Activated CD8-positive, alpha-beta memory T cell treated with anti-CD3 and anti-CD28 coated beads, Interleukin-2, amount 50 U/mL, for 24 hours (primary cell): Measurements from ENCODE around the gene C1GALT1.

ENCODE experiments used
- DNase-seq: peaks from one replicate; pipeline ENCODE4 v3.0.0-alpha.2; 2020; ENCODE audit errors: extremely low read depth

The C1GALT1 gene

GRCh38 chr7:7201578-7202374 lies 19.4 kb downstream of the C1GALT1 start:
- DNase-seq: no peak

- DNase-seq: no peak
These were observed 20.0 kb downstream of the C1GALT1 start for GRCh38 chr7:7202375-7202720.

DNA sequence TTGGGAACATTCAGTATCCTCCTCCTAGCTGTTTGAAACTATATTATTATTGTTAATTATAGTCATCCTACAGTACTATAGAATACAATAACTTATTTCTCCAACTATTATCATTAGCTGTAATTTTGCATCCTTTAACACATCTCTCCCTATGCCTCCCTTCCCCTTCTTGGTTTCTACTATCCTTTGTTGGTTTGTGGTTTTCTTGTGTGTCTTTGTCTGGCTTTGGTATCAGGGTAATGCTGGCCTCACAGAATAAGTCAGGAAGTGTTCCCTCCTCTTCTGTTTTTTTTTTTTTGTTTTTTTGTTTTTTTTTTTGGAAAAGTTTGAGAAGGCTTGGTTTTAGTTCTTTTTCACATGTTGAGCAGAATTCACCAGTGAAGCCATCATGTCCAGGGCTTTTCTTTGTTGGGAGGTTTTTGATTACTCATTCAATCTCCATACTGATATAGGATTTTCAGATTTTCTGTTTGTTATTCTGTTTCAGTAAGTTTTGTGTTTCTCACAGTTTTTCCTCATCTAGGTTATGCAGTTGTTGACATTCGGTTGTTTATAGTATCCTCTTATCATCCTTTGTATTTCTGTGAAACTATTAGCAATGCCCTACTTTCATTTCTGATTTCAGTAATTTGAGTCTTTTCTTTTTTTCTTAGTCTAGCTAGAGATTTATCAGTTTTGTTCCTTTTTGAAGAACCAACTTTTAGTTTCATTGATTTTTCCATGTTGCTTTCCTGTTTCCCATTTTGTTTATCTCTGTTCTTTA lies 21.6 kb downstream of the C1GALT1 start:
- DNase-seq: no peak

DNA sequence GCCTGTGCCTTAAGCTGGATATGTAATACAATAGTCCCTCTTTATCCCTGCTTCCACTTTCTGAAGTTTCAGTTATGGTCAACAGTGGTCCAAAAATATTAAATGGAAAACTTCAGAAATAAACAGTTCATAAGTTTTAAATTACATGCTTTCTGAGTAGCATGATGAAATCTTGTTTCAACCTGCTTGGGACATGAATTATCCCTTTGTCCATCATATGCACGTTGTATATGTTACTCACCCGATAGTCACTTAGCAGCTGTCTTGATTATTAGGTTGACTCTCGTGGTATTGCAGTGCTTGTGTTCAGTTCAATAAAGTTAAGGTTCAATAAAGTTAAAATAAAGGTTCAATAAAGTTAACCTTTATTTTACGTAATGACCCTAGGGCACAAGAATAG lies 25.5 kb downstream of the C1GALT1 start:
- DNase-seq: no peak

GRCh38 chr7:7208520-7208919 lies 26.2 kb downstream of the C1GALT1 start:
- DNase-seq: no peak

DNA sequence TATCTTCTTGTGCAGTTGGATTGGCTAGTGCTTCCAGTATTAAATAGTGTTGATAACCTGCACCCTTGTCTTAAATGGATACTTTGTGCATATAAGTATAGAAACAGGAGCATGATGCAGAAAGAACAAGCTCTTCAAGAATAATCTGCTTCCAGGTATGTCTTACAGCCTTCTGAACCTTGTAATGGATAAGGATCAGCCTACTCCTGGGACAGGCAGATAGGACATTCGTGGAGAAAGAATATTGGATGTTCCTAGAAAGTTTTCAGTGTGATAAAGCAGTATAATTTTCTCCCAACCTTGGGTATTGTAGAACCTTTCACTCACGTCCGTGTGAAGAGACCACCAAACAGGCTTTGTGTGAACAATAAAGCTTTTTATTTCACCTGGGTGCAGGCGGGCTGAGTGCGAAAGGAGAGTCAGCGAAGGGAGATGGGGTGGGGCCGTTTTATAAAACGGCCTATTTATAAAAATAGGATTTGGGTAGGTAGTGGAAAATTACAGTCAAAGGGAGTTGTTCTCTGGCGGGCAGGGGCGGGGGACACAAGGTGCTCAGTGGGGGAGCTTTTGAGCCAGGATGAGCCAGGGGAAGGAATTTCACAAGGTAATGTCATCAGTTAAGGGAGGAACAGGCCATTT lies 27.2 kb downstream of the C1GALT1 start:
- no peak for DNase-seq

DNA sequence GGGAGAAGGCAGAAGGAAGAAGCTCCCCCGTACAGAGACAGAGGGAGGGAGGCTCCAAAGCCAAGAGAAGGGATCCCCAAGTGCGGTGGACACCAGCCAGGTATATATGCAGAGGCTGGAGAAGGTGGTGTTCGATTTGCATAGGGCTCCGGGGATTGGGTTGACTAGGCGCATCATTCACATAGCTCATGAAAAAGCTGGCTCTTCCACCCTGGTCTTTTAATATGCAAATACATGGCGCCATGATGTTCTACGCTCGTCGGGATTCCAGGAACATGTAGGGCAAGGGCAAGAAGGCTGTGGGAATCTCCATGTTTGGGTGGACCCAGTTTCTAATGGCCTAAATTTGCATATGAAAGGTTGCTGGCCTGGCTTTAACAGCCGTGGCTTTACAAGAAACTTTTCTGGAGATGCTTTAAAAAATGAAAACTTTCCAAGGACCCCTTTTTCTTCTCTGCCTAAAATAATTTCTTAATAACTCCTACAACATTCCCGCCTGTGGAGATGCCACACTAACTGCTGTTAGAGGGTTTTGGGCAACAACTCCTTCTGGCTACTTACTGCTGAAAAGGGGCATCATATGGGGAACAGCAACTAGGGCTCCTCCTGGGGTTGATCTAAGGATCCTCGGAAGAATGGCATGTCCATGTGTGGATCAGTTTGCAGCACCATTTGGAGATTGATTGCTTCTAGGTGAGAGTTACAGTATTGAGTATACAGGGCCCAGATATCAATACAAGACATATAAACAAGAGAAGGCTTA lies 28.3 kb downstream of the C1GALT1 start:
- no peak for DNase-seq

- no peak for DNase-seq
These were observed 30.3 kb downstream of the C1GALT1 start for GRCh38 chr7:7212612-7213011.

- DNase-seq: no peak
These were observed 32.3 kb downstream of the C1GALT1 start for GRCh38 chr7:7214398-7215347.

- DNase-seq: no peak
These were observed 33.9 kb downstream of the C1GALT1 start for GRCh38 chr7:7216279-7216678.

DNA sequence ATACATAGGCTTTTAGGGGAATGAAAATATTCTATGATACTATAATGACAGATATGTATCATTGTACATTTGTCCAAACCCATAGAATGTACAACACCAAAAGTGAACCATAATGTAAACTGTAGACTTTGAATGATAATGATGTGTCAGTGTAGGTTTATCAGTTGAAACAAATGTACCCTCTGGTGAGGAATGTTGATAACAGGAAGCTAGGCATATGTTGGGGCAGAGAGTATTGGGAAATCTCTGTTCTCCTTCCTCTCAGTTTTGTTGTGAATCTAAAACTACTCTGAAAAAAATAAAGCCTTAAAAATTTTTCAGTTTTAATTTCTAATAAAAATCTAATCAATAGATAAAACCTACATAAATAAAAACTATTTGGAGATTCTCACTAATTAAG lies 36.9 kb downstream of the C1GALT1 start:
- DNase-seq: no peak

DNA sequence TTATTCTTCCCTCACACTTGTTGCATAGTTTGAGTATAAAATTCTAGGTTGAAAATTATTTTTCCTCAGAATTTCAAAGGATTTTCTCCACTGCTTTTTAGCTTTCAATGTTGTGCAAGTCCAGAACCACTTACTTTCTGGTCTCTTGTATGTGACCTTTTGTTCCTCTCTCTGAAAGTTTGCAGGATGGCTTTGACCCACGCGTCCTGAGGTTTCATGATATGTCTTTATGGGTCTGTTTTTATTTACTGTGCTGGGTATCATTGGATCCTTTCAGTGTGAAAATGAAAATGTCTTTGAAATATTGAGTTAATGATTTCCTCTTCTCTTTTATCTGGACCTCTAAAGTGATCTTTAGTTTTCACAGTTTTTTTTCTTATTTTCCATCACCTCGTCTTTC lies 38.5 kb downstream of the C1GALT1 start:
- no peak for DNase-seq

- no peak for DNase-seq
These were observed 39.3 kb downstream of the C1GALT1 start for GRCh38 chr7:7221599-7222038.

DNA sequence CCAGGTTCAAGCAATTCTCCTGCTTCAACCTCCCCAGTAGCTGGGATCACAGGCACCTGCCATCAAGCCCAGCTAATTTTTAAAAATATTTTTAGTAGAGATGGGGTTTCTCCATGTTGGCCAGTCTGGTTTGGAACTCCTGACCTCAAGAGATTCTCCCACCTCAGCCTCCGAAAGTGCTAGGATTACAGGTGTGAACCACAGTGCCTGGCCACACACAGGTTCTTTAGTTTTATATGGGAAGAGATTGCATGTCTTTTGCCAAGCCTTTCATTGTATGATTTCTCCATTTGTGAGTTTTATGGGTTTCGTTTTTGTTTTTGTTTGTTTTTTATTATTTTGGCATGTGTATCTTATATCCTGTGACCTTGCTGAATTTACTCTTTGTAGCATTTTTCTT lies 40.9 kb downstream of the C1GALT1 start:
- DNase-seq: no peak

DNA sequence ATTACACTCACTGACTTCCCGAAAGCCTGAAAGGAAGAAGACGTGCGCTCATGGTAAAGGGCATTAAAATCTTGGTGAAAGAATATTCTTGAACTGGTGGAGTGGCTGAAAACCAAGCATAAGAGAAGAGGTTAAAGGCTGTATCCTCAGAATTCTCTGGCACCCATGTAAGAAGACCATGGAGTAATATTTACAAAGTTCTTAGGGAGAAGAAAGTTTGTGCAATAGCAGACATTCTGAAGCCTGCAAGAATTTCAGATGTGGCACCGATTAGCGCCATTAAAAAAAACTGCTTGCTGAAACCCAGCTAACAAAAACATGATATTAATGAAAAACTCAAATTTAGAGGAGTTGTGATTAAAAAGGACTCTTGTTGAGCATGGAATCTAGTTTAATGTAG lies 44.1 kb downstream of the C1GALT1 start:
- DNase-seq: no peak

- DNase-seq: no peak
These were observed 46.1 kb downstream of the C1GALT1 start for GRCh38 chr7:7228472-7228871.

DNA sequence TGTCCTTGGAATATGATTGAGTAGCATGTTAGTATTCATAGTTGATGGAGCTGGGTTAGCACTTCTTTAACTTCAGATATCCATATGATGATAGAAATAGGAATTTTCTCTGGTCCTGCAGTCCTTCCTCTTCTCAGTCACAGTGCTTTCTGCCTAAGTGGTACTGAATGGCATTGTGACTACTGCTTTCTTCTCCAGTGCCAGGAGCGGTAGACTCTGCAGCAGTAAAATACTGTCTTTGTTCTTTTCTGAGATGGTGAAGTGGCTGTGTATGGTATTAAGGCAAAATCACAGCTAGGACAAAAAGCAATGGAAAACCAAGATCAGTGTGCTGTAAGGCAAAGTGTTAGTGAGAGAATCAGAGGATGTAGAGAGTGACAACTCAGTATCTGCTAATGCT lies 46.6 kb downstream of the C1GALT1 start:
- no peak for DNase-seq

DNA sequence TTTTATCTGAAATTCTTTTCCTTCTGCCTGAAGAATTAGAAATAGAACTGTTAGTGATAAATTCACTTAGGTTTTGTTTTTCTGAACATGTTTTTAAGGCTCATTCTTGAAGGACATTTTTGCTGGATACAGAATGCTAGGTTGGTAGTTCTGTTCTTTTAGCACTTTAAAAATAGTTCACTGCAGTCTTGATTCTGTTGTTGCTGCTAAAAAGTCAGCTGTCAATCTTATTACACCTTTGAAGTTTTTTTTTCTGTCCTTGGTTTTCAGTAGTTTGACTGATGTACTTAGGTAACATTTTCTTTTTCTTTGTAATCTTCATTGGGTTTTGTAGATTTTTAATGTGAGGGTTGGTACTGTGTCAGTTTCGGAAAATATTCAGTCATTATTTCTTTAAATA lies 48.7 kb downstream of the C1GALT1 start:
- no peak for DNase-seq

- DNase-seq: no peak
These were observed 49.5 kb downstream of the C1GALT1 start for GRCh38 chr7:7231865-7232264.

DNA sequence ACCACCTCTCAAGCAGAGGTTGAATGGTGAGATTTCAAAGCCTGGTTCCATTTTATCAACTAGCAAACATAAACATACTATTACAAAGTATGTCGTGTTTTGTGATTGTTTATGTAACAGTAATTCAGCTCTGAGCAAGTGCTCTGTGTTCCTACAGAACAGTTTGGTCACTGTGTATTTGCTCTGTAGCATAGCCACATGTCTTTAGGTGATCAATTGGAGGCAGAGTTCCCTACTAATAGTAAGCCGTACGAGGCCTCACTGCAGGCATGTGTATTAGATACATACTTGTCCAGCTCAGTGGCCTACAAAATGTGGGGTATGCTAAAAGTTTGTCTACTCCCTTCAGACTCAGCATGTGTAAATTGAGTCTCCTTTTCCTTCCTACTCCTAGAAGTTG lies 53.0 kb downstream of the C1GALT1 start:
- no peak for DNase-seq

DNA sequence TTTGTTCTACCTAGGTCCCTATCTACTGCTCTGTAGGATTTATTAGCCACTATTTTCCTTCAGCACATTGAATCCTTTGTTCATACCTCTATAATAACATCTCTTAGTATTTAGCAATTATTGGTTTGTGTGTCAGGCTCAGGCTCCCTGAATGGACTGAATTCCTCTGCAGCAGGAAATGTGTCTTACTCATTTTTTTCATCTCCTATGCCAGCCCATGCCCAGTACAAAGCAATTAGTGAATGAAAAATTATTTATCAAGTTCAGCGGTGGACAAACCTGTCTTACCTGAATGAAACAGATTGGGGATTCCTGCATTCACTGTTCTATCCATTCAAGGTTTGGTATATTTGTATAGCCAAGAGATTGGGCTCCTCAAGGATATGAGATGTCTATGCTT lies 53.7 kb downstream of the C1GALT1 start:
- no peak for DNase-seq
